NCI-H345 (cell line): ENCODE data around the gene LY86.

Source experiments
- DNase-seq: peaks from one replicate; lab custom pipeline; 2025; lab: John Stamatoyannopoulos, UW

Gene LY86

DNA sequence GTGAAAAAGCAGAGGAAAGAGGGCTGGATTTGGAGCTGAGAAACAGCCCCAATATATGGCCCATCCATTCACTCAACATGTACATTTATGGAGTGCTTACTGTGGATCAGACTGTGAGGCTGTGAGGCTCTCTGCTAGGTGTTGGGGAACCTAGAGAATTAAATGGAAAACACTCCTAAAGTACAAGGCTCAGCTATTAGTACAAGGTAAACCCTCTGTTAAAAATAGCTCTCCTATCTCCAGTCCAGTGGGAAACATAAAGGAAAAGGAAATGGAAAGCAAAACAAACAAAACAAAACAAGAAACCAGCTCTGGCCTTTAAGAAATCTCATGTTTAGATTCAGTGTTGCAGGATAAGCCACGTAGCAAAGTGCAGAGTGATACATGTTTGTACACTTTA, 35.0 kb downstream of the LY86 start:
- DNase-seq: no peak

DNA sequence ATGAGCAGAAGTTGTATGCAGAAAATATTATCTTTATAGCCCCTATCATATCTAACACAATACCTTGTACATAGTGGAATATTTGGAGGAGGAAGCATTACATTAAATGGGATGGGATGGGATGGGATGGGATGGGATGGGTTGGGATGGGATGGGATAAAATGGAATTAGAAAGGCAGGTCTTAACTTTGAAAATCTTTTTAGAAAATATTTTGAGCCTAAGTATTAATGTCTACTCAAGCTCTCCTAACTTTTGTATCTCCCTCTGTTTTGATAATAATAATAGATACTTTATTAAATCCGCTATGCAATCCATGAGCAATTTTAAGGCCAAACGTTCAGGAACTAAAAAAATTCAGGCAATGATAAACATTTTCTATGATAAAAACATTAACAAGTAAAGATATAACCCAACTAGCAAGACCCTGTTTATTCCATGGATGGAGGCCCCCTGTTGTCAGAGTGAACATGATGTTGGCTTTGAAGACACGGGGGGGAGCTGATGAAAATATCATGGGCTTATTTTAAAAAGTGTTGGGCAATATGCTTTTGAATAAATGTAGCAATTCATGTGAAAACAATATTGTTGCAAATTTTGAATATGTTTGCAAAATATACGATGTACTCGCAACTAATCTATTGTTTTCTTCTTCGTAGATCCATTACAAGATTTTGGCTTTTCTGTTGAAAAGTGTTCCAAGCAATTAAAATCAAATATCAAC, 35.9 kb downstream of the LY86 start:
- no peak for DNase-seq

- DNase-seq: no peak
These were observed 37.7 kb downstream of the LY86 start for GRCh38 chr6:6626187-6626586.

GRCh38 chr6:6629402-6629801, 40.9 kb downstream of the LY86 start:
- DNase-seq: no peak

GRCh38 chr6:6631053-6631452, 42.5 kb downstream of the LY86 start:
- DNase-seq: no peak

DNA sequence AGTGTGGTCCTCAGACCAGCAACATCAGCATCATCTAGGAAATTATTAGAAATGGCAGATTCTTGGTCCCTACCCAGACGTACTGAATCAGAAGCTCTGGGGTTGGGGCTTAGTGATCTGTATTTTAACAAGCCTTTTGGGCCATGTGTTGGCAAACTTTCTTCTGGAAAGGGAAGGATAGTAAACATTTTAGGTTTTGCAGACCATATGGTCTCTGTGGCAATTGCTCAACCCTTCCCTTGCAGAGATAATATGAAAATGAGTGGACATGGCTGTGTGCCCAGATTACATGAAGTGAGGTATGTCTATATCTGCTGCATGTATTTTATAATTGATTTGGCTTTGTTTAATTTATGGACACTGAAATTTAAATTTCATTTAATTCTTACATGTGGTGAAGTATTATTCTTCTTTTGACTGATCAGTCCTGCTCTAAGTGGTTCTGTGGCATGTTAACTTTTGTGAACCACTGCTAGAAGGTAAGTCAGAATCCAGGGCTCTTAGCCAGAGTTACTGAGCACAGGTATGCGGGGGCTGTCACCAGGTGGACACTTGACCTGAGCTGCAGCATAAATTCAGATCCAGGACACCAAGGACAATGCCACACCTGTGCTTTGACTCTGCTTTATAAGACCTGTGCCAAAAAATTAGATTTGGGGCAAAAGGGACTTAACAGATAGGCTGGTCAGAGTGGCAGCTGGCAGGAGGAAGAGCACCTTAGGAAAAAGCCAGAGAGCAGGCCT, 43.2 kb downstream of the LY86 start:
- DNase-seq: no peak

GRCh38 chr6:6633898-6634734, 45.6 kb downstream of the LY86 start:
- no peak for DNase-seq

GRCh38 chr6:6634735-6635075, 46.2 kb downstream of the LY86 start:
- DNase-seq: no peak

- no peak for DNase-seq
These were observed 46.8 kb downstream of the LY86 start for GRCh38 chr6:6635291-6635690.

DNA sequence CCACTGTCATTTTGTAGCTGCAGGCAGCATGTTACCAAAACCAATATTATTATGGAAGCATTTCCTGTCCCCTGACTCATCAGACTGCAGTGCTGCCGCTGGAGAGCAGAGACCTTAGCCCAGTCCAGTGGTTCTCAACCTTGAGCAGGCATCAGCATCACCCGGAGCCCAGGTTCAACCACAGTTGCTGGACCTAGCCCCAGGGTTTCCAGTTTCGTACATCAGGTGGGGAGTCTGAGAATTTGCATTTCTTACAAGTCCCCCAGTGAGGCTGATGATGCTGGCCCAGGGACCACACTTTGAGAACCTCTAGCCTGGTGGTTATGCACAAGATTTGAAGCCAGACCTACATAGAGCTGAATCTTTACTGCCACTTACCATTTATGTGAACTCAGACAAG, 47.3 kb downstream of the LY86 start:
- DNase-seq: no peak

DNA sequence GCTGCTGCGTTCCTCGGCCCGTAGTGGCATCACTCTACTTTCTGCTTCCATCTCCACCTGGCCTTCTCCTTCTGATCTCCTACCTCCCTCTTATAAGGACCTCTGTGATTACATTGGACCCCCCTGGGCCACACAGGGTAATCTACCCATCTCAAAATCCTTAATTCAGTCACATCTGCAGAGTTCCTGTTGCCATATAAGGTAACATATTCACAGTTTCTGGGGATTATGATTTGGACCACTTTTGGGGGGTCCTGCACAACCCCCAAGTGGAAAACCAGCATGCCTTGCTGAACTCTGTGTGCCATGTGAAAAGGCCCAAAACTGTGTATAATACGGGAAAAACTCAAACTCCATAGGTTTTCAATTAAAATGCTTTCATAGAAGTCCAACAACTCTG, 51.1 kb downstream of the LY86 start:
- DNase-seq: no peak

GRCh38 chr6:6640926-6641325, 52.4 kb downstream of the LY86 start:
- DNase-seq: no peak

DNA sequence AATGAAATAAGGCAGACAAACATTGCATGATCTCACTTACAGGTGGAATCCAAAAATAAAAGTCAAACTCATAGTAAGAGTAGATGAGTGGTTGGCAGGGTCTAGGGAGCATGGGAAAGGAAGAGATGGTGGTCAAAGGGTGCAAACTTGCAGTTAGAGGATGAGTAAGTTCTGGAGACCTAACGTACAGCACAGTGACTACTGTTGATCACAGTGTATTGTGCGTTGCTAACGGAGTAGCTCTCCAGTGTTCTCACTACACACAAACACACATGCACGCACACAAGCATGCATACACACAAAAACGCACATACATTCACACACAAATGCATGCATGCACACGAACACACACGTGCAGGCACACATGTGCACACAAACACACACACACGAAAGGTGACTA, 54.9 kb downstream of the LY86 start:
- DNase-seq: no peak

DNA sequence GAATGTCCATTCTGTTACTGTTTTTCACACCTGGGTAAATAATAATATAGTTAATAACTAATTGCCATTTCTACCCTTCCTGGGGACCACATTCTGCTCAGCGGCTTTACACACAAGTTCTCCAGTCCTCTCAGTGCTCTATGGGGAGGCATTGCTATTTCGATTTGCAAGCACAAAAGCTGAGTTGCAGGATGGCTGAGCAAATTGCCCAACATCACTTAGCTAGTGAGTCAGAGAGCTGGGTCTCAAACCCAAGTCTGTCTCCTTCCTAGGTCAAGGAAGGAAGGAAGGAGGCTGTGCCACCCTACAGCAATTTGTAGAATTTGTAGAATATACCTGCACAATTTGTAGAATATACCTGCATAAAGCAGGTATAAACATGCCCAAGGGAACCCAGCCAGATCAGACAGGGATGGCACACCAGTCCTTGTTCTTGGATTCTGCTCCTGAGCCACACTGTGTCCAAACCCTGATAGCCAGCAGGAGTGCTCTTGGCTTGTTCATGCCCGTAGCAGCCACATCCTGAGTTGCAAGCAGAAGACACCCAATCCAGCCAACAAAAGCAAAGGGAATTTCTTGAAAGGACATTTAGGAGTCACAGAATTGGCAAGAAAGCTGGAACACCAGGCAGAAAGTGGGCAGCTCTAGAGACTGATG, 56.9 kb downstream of the LY86 start:
- no peak for DNase-seq

DNA sequence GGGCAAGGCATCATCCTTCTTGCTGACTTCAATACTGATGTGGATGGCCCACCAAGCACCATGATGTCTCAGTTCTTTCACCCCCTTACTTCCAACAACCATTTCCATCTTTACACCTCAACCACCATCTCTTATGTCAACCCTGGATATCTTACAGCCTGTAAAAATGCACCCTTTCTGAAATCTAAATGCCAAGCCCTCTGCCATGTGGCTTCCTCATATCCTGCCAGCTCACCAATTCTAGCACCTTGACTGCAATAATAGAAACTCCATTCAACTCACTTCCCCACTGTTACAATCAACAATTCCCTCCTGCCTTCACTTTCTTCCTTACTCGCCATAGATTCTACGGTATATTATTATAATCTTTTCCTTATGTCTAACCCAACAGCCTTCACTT, 57.9 kb downstream of the LY86 start:
- DNase-seq: no peak

DNA sequence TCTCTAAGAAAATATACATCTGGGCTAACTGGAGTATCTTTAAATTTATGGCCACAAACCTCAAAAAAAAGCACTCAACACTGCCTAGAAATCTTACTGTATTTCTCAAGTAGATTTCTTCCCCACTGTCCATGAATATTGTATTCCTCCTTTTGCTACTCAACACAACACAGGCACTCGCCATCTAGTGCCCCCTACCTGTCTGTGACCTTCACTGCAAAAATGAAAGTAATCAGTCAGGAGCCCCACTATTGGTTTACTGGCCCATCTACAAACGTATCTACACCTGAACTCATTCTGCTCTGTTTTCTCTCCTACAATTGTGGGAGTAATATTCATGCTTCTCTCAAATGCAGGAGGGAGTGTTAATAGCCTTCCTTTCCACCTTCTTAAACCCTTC, 58.3 kb downstream of the LY86 start:
- DNase-seq: no peak

DNA sequence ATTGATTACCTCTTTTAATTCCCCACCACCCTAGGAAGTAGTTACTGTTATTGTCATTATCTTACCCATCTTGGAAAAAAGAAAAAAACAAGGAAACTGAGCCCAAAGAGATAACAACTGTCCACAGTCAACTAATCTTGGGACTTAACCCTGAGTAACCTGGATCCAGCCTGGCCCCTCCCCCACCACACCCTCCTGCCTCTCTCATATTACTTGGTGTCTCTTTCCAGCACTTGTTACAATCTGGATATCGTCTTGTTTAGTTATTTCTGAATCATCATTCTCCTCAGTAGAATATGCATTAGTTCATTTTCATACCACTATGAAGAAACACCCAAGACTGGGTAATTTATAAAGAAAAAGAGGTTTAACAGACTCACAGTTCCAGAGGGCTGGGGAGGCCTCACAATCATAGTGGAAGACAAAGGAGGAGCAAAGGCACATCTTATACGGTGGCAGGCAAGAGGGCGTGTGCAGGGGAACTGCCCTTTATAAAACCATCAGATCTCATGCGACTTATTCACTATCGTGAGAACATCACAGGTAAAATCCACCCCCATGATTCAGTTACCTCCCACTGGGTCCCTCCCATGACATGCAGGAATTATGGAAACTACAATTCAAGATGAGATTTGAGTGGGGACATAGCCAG, 60.3 kb downstream of the LY86 start:
- no peak for DNase-seq

DNA sequence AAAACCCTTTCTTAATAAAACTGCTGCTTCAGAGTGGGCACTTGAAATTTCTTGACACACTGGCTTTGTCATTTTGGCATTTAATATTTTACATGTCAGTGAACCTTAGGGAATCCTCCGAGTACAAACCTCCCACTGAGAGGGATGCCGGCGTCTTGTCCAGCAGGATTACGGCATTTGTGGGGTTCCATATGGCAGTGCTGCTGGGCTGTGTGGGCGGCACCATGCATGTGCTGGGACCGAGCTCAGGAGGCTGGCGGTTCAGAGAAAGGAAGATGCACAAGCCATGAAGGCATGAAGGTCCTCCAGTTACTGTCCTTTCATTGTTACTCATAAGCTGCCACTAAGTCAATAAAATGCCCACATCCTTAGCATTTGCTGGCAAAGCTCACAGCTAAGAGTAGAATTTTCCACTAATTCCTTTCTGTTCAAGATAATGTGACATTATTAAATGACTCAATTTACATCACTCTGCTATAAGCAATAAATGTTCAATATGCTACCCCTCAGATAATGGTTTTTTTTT, 61.4 kb downstream of the LY86 start:
- no peak for DNase-seq

DNA sequence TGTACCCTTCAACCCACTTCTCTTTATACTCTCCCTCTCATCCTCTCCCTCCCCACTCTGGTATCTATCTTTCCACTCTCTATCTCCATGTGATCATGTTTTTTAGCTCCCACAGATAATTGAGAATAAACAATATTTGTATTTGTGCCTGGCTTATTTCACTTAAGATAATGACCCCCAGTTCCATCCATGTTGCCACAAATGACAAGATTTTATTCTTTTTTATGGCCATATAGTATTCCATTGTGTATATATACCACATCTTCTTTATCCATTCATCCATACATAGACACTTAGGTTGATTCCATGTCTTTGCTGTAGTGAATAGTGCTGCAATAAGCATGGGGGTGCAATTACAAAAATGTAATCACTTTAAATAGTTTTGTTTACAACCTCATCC, 62.3 kb downstream of the LY86 start:
- no peak for DNase-seq

- DNase-seq: no peak
These were observed 62.8 kb downstream of the LY86 start for GRCh38 chr6:6651335-6651734.

DNA sequence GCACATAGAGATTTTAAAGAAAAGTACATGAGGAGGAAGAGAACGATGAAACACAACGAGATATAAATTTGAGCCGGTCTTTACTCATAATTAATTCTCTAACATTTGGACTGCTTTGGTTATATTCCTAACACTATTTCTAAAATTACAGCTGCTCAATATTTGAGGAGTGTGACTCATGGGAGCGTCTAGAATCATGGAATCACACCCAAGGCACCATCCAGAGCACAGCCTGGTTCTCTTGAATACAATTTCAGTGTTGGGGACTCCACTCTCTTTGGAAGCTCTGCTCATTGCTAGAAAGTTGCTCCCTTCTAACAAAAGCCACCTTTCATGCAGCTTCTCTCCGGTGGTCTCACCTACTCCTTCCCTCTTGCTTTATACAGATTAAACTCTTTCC, 64.4 kb downstream of the LY86 start:
- DNase-seq: no peak
